Measurements from ENCODE around the gene VPS37B.

VPS37B gene

GRCh38 chr12:122927756-122928403, 32.0 kb upstream of the VPS37B start:
- no peak for DNase-seq (ENCODE audit: low read depth)

GRCh38 chr12:122921917-122922316, 26.0 kb upstream of the VPS37B start:
- no peak for DNase-seq (ENCODE audit: low read depth)
- TF ChIP-seq, protein P1, sequence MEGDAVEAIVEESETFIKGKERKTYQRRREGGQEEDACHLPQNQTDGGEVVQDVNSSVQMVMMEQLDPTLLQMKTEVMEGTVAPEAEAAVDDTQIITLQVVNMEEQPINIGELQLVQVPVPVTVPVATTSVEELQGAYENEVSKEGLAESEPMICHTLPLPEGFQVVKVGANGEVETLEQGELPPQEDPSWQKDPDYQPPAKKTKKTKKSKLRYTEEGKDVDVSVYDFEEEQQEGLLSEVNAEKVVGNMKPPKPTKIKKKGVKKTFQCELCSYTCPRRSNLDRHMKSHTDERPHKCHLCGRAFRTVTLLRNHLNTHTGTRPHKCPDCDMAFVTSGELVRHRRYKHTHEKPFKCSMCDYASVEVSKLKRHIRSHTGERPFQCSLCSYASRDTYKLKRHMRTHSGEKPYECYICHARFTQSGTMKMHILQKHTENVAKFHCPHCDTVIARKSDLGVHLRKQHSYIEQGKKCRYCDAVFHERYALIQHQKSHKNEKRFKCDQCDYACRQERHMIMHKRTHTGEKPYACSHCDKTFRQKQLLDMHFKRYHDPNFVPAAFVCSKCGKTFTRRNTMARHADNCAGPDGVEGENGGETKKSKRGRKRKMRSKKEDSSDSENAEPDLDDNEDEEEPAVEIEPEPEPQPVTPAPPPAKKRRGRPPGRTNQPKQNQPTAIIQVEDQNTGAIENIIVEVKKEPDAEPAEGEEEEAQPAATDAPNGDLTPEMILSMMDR (IDR thresholded peaks at IDR 0.05; ENCODE audit: insufficient read depth, low read depth, low read length, missing control alignments), result no peak

More at GRCh38 chr12:122927756-122928403, 32.0 kb upstream of the VPS37B start:
- TF ChIP-seq, protein P1 (IDR thresholded peaks at IDR 0.05; ENCODE audit: insufficient read depth, low read depth, low read length, missing control alignments), result no peak
- no peak overlapping the region for H3K4me3 ChIP-seq (ENCODE audit: low read depth, low read length)

GRCh38 chr12:122920687-122921086, 24.8 kb upstream of the VPS37B start:
- no peak for DNase-seq (ENCODE audit: low read depth)
- no peak overlapping the region for H3K4me3 ChIP-seq (ENCODE audit: low read depth, low read length)
- TF ChIP-seq, protein P1 (IDR thresholded peaks at IDR 0.05; ENCODE audit: insufficient read depth, low read depth, low read length, missing control alignments), result no peak

More at GRCh38 chr12:122921917-122922316, 26.0 kb upstream of the VPS37B start:
- H3K4me3 ChIP-seq (ENCODE audit: low read depth, low read length), result no peak overlapping the region

- TF ChIP-seq, protein P1 (IDR thresholded peaks at IDR 0.05; ENCODE audit: insufficient read depth, low read depth, low read length, missing control alignments), result no peak
- no peak for DNase-seq (ENCODE audit: low read depth)
- H3K4me3 ChIP-seq (ENCODE audit: low read depth, low read length), result no peak overlapping the region
These were observed 22.9 kb upstream of the VPS37B start for GRCh38 chr12:122918827-122919226.

DNA sequence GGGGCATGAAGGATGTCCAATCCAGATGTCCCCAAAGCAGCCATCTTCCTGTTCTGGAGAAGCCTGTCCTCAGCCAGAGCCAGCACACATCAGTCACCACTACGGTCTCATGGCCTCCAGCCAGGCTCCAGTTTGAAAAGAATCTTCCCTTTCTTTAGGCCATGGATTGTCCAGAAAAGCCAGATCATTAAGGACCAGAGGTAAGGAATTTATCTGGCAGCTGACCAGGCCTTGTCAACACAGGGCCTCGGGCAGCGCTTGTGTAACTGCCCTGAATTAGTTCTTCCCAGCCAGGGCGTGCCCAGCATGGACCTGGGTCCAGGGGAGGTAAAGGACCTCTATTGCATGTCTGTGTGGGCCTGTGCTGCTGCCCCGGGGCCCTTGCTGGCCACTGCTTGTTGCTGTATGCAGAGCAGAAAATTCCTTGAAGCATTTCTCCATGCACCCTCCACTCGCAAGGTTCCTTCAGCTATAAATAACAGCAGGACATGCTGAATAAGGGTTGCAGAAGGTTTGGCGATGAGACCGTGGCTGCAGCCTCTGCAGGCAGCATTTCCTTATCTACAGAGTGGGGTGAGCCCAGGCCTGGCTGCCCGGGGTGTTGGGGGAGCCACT, 21.7 kb upstream of the VPS37B start:
- no peak overlapping the region for H3K4me3 ChIP-seq (ENCODE audit: low read depth, low read length)
- no peak for DNase-seq (ENCODE audit: low read depth)
- TF ChIP-seq, protein P1 (IDR thresholded peaks at IDR 0.05; ENCODE audit: insufficient read depth, low read depth, low read length, missing control alignments), result no peak

- no peak overlapping the region for H3K4me3 ChIP-seq (ENCODE audit: low read depth, low read length)
- TF ChIP-seq, protein P1 (IDR thresholded peaks at IDR 0.05; ENCODE audit: insufficient read depth, low read depth, low read length, missing control alignments), result no peak
- DNase-seq (ENCODE audit: low read depth), result no peak
These were observed 13.7 kb upstream of the VPS37B start for GRCh38 chr12:122909442-122910288.

Data from GM12865 (cell line).